Activated CD8-positive, alpha-beta memory T cell treated with anti-CD3 and anti-CD28 coated beads, Interleukin-2, amount 50 U/mL, for 24 hours (primary cell): Measurements from ENCODE around the gene SNED1.

Source experiments
- DNase-seq: peaks from one replicate; pipeline ENCODE4 v3.0.0-alpha.2; 2020; ENCODE audit errors: extremely low read depth

Gene SNED1

GRCh38 chr2:240960309-240960970, 38.0 kb upstream of the SNED1 start:
- DNase-seq = no peak

DNA sequence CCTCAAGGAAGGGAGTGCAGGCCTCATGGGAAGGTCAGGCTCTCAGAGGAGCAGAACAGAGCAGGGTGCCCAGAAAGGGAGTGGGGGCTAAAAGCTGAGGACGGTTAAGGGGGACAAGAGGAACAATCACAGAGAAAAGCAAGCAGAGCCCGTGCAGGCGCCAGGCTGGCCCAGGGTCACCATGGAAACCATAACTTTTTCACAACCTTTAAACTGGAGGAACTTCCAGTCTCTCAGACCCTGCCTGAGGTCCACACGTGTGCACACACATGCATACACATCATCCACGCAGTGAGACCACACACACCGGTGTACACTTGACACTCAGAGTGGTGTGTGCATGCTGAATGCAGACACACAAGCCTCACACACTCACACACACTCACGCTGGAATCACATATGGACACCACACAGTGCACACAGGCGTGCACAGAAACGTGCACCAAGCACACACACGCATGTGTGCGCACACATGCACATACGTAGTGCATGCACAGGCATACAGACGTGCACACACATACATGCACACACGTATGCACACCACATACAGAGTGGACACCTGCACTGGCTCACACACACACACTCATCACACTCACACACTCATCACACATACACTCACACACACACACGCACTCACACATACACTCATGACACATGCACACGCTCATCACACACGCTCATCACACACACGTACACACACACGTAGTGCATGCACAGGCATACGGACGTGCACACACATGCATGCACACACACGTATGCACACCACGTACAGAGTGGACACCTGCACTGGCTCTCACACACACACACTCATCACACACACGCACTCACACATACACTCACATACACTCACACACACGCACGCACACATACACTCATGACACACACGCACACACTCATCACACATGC, 37.2 kb upstream of the SNED1 start:
- no peak for DNase-seq

- DNase-seq = no peak
Observed at GRCh38 chr2:240961910-240962299, 36.5 kb upstream of the SNED1 start.

DNA sequence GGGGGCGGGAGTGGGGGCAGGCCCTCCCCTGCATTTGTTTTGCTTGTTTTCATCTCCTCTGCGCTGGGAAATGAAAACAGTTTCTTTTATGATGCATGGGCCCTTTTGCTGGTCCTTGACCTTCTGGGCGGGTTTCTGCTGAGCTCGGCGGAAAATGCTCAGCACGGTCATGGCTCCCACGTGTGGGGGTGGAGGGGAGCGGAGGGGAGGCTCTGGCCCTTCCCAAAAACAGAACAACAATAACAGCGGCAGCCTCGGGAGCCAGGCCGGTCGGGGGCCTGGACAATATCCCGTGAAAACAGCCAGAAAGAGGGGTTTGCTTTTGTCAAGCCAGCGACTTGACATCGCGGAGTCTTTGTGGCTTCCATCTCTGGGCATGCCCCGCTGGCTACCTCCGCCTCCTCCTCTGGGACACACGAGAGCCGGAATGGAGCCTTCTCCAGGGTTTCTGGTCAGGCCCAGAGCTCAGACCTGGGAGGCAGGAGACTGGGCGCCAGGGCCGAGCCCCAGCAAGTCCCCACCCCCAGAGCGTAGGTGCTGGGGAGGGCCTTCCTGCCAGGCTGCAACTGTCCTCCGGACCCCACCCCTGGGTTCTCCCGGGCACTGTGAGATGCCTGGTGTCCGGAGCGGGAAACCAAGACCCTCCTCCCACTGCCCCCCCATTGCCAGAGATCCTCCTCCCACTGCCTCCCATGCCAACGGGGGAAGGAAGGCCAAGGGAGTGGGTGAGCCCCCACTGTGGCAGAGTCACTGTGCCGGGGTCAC, 35.9 kb upstream of the SNED1 start:
- DNase-seq = no peak

DNA sequence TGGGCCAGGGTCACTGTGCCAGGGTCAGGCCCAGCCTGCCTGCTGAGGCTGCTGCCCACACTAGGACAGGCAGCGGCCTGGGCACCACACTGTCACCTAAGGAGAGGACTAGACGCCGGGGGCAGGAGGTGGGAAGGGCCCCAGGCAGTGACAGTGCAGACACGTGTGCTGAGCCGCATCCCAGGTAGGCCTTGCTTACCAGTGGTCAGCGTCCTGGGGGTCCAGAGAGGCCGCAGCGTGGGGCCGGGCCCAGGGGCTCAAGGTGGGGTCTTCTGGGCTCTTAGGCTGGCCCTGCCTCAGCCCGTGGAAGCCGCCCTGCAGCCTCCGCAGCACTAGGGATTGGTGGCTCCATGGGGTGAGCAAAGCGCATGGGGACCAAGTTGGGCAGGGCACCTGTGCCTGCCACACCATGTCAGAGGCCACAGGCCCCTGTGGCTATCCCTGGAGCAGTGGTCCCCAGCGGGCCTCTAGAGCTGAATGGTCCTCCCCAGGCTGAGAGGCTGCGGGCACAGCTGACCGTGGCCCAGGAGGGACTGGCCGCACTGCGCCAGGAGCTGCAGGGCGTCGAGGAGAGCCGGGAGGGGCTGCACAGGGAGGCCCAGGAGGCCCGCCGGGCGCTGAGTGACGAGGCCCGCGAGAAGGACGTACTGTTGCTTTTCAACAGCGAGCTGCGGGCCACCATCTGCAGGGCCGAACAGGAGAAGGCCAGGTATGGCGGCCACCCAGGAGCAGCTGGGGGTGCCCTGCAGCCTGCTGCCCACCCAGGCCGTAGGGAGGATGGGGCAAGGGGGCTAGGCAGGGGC, 35.2 kb upstream of the SNED1 start:
- no peak for DNase-seq

GRCh38 chr2:240963868-240964703, 34.3 kb upstream of the SNED1 start:
- DNase-seq = no peak

- DNase-seq = no peak
Observed at GRCh38 chr2:240964704-240965295, 33.6 kb upstream of the SNED1 start.

DNA sequence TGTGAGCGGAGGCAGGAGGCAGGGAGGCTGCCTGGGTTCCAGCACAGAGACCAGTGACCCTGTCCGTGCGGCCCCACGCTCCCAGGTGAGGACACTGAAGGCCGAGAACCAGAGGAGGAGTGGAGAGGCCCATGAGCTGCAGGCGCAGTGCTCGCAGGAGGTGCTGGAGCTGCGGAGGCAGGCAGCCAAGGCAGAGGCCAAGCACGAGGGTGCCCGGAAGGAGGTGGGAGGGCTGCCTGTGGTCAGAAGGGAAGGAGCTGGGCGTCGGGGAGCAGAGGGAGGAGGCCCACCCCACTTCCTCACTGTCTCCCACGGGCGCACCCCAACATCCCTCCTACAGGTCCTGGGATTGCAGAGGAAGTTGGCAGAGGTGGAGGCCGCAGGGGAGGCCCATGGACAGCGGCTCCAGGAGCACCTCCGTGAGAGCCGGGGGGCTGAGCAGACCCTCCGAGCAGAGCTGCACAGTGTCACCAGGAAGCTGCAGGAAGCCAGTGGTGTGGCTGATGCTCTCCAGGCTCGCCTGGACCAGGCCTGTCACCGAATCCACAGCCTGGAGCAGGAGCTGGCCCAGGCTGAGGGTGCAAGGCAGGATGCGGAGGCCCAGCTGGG, 33.0 kb upstream of the SNED1 start:
- no peak for DNase-seq

- no peak for DNase-seq
Observed at GRCh38 chr2:240965905-240966456, 32.4 kb upstream of the SNED1 start.

- no peak for DNase-seq
Observed at GRCh38 chr2:240966457-240966905, 31.9 kb upstream of the SNED1 start.

- DNase-seq = no peak
Observed at GRCh38 chr2:240966906-240967680, 31.3 kb upstream of the SNED1 start.

DNA sequence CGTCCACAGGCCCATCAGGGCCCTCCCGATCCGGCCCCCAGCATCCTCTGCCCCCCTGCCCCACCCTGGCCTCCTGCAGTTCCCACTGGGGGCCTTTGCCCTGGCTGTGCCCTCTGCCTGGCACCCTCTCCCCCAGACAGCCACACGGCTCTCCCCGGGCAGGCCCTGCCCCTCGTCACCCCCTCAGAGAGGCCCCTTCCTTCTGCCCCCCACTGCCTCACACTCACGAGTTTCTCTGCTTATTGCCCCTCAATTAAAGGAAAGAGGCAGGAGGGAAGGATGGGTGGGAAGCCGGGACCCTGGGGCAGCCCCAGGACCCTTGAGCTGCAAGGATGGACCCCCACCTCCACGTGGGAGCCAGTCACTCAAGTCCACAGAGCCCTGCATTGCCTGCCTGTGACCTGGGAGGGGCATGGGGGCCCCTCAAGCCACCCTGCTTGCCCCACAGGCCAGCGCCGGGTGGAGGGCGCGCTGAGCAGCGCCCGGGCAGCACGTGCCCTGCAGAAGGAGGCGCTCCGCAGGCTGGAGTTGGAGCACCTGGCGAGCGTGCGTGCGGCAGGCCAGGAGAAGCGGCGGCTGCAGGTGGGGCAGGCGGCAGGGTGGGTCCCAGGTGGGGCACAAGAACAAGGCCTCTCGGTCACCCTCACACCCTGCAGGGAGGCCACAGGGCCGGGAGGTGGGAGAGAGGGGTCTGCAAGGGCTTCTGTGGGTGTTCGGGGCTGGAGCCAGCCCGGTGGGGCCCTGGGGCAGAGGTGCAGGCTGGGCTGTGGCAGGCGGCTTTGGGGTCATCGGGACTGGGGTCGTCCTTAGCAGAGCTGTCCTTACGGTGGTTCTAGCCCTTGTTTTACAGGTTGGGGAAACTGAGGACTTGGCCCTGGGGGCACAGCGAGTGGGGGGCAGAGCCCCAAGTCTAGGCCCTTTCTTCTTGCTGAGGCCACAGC, 30.5 kb upstream of the SNED1 start:
- no peak for DNase-seq

DNA sequence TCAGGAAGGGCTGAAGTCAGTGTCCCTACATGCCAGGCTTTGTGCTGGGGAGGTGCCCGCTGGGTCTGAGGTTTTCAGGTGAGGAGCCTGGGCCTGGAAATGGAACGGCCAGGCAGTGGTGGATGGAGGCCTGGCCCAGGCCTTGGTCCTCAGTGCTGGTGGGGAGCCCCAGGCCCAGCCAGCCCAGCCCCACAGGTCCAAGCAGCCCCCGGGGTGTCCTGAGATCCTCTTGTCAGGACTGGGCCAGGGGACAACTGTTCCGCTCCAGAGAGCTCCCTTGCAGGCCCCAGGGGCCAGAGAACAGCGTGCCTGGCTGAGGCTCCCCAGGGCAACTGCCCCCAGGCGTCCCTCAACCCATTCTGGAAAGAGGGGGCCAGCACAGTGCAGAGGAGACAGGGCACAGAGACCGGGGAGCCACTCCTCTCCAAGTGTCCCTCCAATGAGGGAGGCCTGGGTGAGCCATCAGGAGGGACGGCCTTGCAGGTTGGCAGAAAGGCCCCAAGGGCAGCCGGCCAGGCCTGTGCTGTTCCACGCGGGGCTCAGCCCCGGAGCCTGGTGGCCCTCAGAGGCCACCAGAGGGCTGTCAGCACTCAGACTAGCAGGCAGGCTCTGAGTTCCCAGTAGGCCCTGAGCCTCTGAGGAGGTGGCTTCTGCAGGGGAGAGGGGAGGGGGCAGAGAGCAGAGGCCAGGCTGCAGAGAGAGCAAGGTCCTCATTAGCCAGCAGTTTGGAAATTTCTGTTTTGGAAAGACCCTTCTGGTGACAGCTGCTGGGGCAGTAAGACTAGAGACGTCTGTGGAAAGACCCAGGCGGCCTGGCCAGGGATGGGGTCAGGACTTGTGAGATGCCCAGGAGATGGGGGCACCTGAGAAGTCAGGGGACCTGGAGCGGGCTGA, 29.4 kb upstream of the SNED1 start:
- DNase-seq = no peak

- DNase-seq = no peak
Observed at GRCh38 chr2:240970104-240970503, 28.3 kb upstream of the SNED1 start.

- no peak for DNase-seq
Observed at GRCh38 chr2:240970816-240971215, 27.6 kb upstream of the SNED1 start.

- DNase-seq = no peak
Observed at GRCh38 chr2:240972201-240972600, 26.2 kb upstream of the SNED1 start.
